Cardiac muscle cell (in vitro differentiated cells and primary cell): ENCODE data around the gene MAP3K7. TPM values are rescaled to one million over a fixed set of nuclear protein-coding genes. Genes with fewer than 3 reads are reported as not detected.

Experiments
- DNase-seq, 2 donors: peaks; one replicate each; pipeline versions ENCODE4 v3.0.0 to v3.0.0-alpha.2; 2010 to 2017; ENCODE audit warnings: low read depth in 1 of 2, low spot score in 1 of 2
- H3K27ac ChIP-seq: fragments of 200-600 bp; sonication (generic); 2 replicates; pipeline ENCODE4 v1.5.1; 2016
- H3K27me3 ChIP-seq: fragments of 200-600 bp; sonication (generic); 2 replicates; pipeline ENCODE4 v1.6.0; 2016; ENCODE audit warnings: control low read depth
- H3K36me3 ChIP-seq: fragments of 200-600 bp; sonication (generic); 2 replicates; pipeline ENCODE4 v1.5.1; 2016; ENCODE audit warnings: control low read depth
- H3K4me1 ChIP-seq: fragments of 200-600 bp; sonication (generic); 2 replicates; pipeline ENCODE4 v1.8.1; 2017; ENCODE audit warnings: low read depth, mild to moderate bottlenecking, mixed run types
- H3K4me3 ChIP-seq: fragments of 200-600 bp; sonication (generic); 2 replicates; pipeline ENCODE4 v1.5.1; 2016; ENCODE audit warnings: mild to moderate bottlenecking
- H3K9me3 ChIP-seq: fragments of 200-600 bp; sonication (generic); 2 replicates; pipeline ENCODE4 v1.5.1; 2017; ENCODE audit warnings: low read depth, mild to moderate bottlenecking, control low read depth
- polyA plus RNA-seq: library from polyadenylated mRNA; unstranded; fragments of >200 nt; fragmentation: Nextera tagmentation; extraction: Ambion mirVana; gene quantifications from 2 replicates; pipeline ENCODE4 v1.2.1, GENCODE V29; 2016
- total RNA-seq: library from RNA; depleted of rRNA; stranded (reverse); fragments of >200 nt; gene quantifications from 2 replicates; pipeline ENCODE4 v1.2.3, GENCODE V29; 2016
- TF ChIP-seq, protein P1 (sequence below): IDR thresholded peaks from 2 replicates; pipeline ENCODE4 v1.5.1; 2012; ENCODE audit warnings: low read depth, mild to moderate bottlenecking, low read length

MAP3K7 gene
- total and polyA plus RNA-seq, 2 experiments from 2014 or later: 31.9 to 37.6 TPM

DNA sequence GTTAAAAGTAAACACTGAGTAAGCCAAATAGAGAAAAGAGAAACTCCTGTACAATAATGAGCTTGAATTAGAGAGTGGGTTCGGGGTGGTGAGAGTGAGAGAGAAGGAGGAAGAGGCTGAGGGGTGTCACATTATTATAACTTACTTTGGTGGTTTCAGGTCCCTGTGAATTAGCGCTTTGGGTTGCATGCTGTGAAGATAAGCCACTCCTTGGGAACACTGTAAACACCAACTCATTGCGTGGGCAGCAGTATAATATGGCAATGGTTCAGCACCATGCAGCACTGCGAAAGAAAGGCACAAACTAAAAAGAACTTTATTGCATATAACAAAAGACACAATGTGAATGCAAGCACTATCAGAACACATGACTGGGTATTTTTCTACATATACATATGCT is 26.9 kb downstream of the MAP3K7 start:
- H3K27me3 ChIP-seq: no peaks in the 10 kb centered on the region
- peaks cover 45% of the 10 kb centered on the region for H3K36me3 ChIP-seq
- TF ChIP-seq, protein P1, sequence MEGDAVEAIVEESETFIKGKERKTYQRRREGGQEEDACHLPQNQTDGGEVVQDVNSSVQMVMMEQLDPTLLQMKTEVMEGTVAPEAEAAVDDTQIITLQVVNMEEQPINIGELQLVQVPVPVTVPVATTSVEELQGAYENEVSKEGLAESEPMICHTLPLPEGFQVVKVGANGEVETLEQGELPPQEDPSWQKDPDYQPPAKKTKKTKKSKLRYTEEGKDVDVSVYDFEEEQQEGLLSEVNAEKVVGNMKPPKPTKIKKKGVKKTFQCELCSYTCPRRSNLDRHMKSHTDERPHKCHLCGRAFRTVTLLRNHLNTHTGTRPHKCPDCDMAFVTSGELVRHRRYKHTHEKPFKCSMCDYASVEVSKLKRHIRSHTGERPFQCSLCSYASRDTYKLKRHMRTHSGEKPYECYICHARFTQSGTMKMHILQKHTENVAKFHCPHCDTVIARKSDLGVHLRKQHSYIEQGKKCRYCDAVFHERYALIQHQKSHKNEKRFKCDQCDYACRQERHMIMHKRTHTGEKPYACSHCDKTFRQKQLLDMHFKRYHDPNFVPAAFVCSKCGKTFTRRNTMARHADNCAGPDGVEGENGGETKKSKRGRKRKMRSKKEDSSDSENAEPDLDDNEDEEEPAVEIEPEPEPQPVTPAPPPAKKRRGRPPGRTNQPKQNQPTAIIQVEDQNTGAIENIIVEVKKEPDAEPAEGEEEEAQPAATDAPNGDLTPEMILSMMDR: no peak
- no peaks in the 10 kb centered on the region for H3K4me1 ChIP-seq
- H3K4me3 ChIP-seq: no peak overlapping the region
- no peak for DNase-seq
- no peak overlapping the region for H3K27ac ChIP-seq
- no peaks in the 10 kb centered on the region for H3K9me3 ChIP-seq

DNA sequence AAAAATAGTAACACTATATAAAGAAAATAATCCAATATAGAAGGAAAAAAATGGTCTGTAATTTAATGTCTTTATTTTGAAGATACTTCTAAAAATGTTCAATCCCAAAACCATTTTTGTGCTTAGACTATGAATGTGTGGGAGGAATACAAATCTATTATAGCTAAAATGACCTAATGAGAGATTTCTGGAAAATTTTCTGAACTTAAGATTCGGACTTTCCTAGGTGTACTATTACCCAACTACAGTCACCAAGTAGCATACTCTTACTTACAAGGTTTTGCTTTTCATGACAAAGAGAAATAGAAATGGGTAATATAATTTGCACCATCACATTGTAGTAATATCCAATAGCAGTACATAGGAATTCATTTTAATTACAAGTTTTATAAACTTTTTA is 29.9 kb downstream of the MAP3K7 start:
- Histone ChIP-seq H3K4me1 (no peaks in the 10 kb centered on the region), H3K4me3 (no peak overlapping the region), H3K27me3 (no peaks in the 10 kb centered on the region), H3K9me3 (no peaks in the 10 kb centered on the region), H3K27ac (no peak overlapping the region), H3K36me3 (peaks cover 66% of the 10 kb centered on the region)
- TF ChIP-seq, protein P1: no peak
- DNase-seq: no peak

DNA sequence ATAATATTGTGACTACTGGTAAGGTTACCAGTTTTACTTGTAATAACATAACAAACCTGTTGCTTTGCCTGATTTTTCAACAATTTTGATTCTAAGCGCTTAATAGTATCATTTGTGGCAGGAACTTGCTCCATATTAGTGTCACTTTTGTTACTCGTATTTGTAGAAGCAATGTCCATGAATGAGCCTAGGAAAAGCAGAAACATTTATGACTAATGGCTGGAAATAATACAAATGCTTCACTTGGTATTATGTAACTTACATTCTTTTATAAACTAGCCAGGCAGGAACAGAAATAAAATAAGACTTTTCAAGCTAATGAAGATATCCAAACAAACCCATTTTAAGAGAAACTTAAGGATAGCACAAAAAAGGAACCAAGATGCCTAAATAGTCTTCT is 38.9 kb downstream of the MAP3K7 start:
- no peak for DNase-seq
- no peaks in the 10 kb centered on the region for H3K4me1 ChIP-seq
- H3K27me3 ChIP-seq: no peaks in the 10 kb centered on the region
- H3K27ac ChIP-seq: no peak overlapping the region
- TF ChIP-seq, protein P1: no peak
- no peaks in the 10 kb centered on the region for H3K9me3 ChIP-seq
- H3K4me3 ChIP-seq: no peak overlapping the region
- H3K36me3 ChIP-seq: peaks cover 86% of the 10 kb centered on the region

DNA sequence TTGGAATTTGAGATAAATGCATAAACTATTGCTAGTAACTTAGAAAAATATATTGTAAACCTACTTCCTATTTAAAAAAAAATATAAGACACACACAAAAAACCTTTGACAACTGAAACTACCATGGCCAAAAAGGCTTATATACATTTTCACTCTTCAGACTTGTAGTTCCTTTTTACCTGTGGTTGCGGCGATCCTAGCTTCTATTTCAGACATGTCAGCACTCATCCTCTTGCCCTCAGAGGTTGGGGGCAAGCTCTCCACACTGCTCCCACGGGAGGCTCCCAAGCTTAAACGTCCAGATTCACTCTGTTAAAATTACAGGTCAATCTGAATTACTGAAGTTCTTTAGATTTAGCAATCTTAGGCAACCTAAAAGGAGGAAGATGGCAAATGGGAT is 39.8 kb downstream of the MAP3K7 start:
- Histone ChIP-seq H3K36me3 (peaks cover 77% of the 10 kb centered on the region), H3K27ac (no peak overlapping the region), H3K9me3 (no peaks in the 10 kb centered on the region), H3K4me1 (no peaks in the 10 kb centered on the region), H3K27me3 (no peaks in the 10 kb centered on the region), H3K4me3 (no peak overlapping the region)
- DNase-seq: no peak
- TF ChIP-seq, protein P1: no peak

DNA sequence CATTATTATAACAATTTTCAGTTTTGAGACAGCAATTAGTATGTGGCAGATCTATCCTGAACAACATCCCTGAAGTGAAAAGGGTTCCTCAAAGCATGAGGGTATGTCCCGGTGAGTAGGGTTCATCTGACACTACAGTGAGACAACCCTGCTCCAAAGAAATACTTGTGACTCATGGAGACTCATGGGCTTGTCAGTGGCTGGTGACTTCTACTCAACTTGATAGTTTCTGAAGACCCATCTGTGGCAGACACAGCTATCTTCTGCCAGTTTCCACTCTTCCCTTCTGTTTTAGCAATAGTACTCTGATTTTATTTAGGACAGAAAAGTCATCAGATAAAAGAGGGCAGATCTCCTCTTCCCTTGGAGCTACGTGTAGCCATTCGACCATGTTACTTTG is 41.4 kb downstream of the MAP3K7 start:
- TF ChIP-seq, protein P1: no peak
- DNase-seq: no peak
- Histone ChIP-seq H3K4me1 (no peaks in the 10 kb centered on the region), H3K4me3 (no peak overlapping the region), H3K27ac (no peak overlapping the region), H3K9me3 (no peaks in the 10 kb centered on the region), H3K36me3 (peaks cover 61% of the 10 kb centered on the region), H3K27me3 (no peaks in the 10 kb centered on the region)

DNA sequence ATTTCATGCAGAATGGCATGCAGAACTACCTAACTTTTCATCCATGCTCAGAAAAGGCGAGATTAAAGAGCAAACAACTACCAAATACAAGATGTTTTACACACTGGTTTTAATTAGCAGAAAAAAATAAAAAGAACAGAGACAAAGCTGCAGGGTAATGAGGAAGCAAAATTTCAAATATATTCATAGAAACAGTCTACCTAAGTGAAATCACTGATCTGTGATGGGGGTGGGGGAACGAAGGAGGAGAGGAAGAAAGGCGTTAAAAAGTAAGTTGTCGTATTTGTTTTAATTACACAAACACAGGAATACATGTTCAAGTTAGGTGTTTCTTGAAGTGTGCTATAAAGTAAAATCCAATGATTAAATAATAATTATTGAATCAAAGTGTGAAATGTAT is 42.1 kb downstream of the MAP3K7 start:
- no peaks in the 10 kb centered on the region for H3K4me1 ChIP-seq
- H3K36me3 ChIP-seq: peaks cover 54% of the 10 kb centered on the region
- no peak for DNase-seq
- H3K27me3 ChIP-seq: no peaks in the 10 kb centered on the region
- H3K27ac ChIP-seq: no peak overlapping the region
- TF ChIP-seq, protein P1: no peak
- H3K9me3 ChIP-seq: no peaks in the 10 kb centered on the region
- H3K4me3 ChIP-seq: no peak overlapping the region
